Measurements from ENCODE around the gene PTMA. TPM values are rescaled to one million over a fixed set of nuclear protein-coding genes. Genes with fewer than 3 reads are reported as not detected.

The PTMA gene
- polyA plus RNA-seq, 3 donors, result 1,062 to 1,127 (median 1,072) TPM

DNA sequence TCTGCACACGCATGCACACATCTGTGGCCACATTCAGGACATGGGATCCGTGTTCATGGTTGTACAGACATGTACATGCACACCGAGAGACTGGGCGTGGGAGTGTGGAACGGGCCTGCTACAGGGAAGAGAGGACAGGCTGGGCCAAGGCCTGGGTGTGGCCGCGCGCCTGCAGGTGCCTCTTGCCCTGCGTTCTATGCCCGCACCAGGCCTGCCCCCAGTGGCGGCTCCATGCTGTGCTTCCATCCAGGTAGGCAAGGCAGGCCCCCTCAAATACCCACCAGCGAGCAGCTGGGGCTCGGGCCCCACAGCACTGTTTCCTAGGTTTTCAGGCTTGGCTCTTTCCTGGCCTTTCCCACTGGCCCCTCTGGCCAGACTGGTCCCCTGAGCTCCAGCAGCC, 15.5 kb upstream of the PTMA start:
- Histone ChIP-seq H3K9me3 (replicated peaks in 1 of 2; ENCODE audit: control insufficient read depth in 1 of 2, insufficient read depth in 1 of 2, low read length in 2 of 2) (no peaks in the 10 kb centered on the region), H3K4me2 (replicated peaks; ENCODE audit: extremely low read depth, low read length, poor library complexity, severe bottlenecking) (no peak overlapping the region), H3K36me3 (replicated peaks in 1 of 2; ENCODE audit: control insufficient read depth in 1 of 2, insufficient read depth in 2 of 2, low read length in 2 of 2) (no peaks in the 10 kb centered on the region), H3K79me2 (ENCODE audit: insufficient read depth, low read length) (no peaks in the 10 kb centered on the region), H3K4me3 (replicated peaks in 1 of 3; ENCODE audit: low read depth in 2 of 3, low read length in 3 of 3) (no peak overlapping the region), H3K27me3 (ENCODE audit: control insufficient read depth in 2 of 2, insufficient read depth in 2 of 2, low read length in 2 of 2) (no peaks in the 10 kb centered on the region), H3K9ac (ENCODE audit: insufficient read depth, low read length, poor library complexity, severe bottlenecking) (no peak overlapping the region), H4K20me1 (ENCODE audit: insufficient read depth, low read length) (no peaks in the 10 kb centered on the region), H3K4me1 (ENCODE audit: control insufficient read depth in 1 of 2, insufficient read depth in 2 of 2, low read length in 2 of 2) (peaks cover 8 to 9% of the 10 kb centered on the region in 2 donors), H3K27ac (ENCODE audit: low read depth in 1 of 2, low read length in 2 of 2) (no peak overlapping the region), H2AFZ (ENCODE audit: insufficient read depth, low read depth, low read length, poor library complexity, severe bottlenecking) (peak overlapping the region; percentile 43)
- Mint-ChIP-seq H3K36me3 (no peaks in the 10 kb centered on the region), H3K4me3 (no peak overlapping the region), H3K9me3 (no peaks in the 10 kb centered on the region), H3K27ac (peak overlapping the region in 1 of 7 donors; percentile 43), H3K4me1 (peaks cover 11% of the 10 kb centered on the region), H3K27me3 (ENCODE audit: low read depth in 3 of 3) (peaks cover 0 to 6% (median 2%) of the 10 kb centered on the region in 3 donors)
- 93% methylated on average over 8 of the region's 13 CpGs for WGBS (ENCODE audit: insufficient coverage)
- TF ChIP-seq, protein P1, sequence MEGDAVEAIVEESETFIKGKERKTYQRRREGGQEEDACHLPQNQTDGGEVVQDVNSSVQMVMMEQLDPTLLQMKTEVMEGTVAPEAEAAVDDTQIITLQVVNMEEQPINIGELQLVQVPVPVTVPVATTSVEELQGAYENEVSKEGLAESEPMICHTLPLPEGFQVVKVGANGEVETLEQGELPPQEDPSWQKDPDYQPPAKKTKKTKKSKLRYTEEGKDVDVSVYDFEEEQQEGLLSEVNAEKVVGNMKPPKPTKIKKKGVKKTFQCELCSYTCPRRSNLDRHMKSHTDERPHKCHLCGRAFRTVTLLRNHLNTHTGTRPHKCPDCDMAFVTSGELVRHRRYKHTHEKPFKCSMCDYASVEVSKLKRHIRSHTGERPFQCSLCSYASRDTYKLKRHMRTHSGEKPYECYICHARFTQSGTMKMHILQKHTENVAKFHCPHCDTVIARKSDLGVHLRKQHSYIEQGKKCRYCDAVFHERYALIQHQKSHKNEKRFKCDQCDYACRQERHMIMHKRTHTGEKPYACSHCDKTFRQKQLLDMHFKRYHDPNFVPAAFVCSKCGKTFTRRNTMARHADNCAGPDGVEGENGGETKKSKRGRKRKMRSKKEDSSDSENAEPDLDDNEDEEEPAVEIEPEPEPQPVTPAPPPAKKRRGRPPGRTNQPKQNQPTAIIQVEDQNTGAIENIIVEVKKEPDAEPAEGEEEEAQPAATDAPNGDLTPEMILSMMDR (IDR thresholded peaks at IDR 0.05), result no peak
- intact Hi-C loops (cut with micrococcal nuclease), result no loop called here
- no peak for DNase-seq

DNA sequence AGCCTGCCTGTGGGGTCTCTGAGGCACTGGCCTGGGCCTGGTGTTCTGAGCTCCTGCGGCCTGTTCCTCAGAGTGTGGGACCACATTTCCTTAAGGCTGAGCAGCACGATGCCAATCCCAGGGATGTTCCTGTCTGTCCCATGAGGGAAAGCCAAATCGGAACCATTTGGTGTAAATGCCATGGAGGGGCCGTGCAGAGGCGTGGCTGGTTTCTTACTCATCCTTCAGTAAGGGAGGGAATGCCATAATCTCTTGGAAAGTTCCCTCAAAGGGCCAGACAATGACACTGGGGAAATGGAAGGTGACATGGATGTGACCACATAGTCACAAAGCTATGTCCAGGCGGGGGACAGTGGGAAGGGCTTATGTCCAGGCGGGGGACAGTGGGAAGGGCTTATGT, 14.4 kb upstream of the PTMA start:
- no peak for DNase-seq
- Mint-ChIP-seq H3K4me1 (peaks cover 11% of the 10 kb centered on the region), H3K27ac (peak overlapping the region in 1 of 7 donors; percentile 67), H3K9me3 (no peaks in the 10 kb centered on the region), H3K4me3 (no peak overlapping the region), H3K27me3 (ENCODE audit: low read depth in 3 of 3) (peaks cover 0 to 6% (median 2%) of the 10 kb centered on the region in 3 donors), H3K36me3 (no peaks in the 10 kb centered on the region)
- TF ChIP-seq, protein P1 (IDR thresholded peaks at IDR 0.05), result no peak
- WGBS (ENCODE audit: insufficient coverage), result 88% methylated on average over 7 of the region's 7 CpGs
- peaks cover 8 to 9% of the 10 kb centered on the region in 2 donors for H3K4me1 ChIP-seq (ENCODE audit: control insufficient read depth in 1 of 2, insufficient read depth in 2 of 2, low read length in 2 of 2)
- no peak overlapping the region for H3K27ac ChIP-seq (ENCODE audit: low read depth in 1 of 2, low read length in 2 of 2)
- no peak overlapping the region for H3K9ac ChIP-seq (ENCODE audit: insufficient read depth, low read length, poor library complexity, severe bottlenecking)
- H3K4me3 ChIP-seq (replicated peaks in 1 of 3; ENCODE audit: low read depth in 2 of 3, low read length in 3 of 3), result no peak overlapping the region
- no peaks in the 10 kb centered on the region for H3K27me3 ChIP-seq (ENCODE audit: control insufficient read depth in 2 of 2, insufficient read depth in 2 of 2, low read length in 2 of 2)
- no peak overlapping the region for H3K4me2 ChIP-seq (replicated peaks; ENCODE audit: extremely low read depth, low read length, poor library complexity, severe bottlenecking)
- H4K20me1 ChIP-seq (ENCODE audit: insufficient read depth, low read length), result no peaks in the 10 kb centered on the region
- no peaks in the 10 kb centered on the region for H3K79me2 ChIP-seq (ENCODE audit: insufficient read depth, low read length)
- no peak overlapping the region for H2AFZ ChIP-seq (ENCODE audit: insufficient read depth, low read depth, low read length, poor library complexity, severe bottlenecking)
- no peaks in the 10 kb centered on the region for H3K9me3 ChIP-seq (replicated peaks in 1 of 2; ENCODE audit: control insufficient read depth in 1 of 2, insufficient read depth in 1 of 2, low read length in 2 of 2)
- intact Hi-C loops (cut with micrococcal nuclease), result no loop called here
- H3K36me3 ChIP-seq (replicated peaks in 1 of 2; ENCODE audit: control insufficient read depth in 1 of 2, insufficient read depth in 2 of 2, low read length in 2 of 2), result no peaks in the 10 kb centered on the region

All from CD14-positive monocyte (primary cell).